Osteoblast (primary cell): ENCODE data around the gene GTF3C4. TPM values are rescaled to one million over a fixed set of nuclear protein-coding genes. Genes with fewer than 3 reads are reported as not detected.
A peak's percentile ranks its signal among the peaks of the same experiment; 100 is the strongest.

Source experiments
- DNase-seq: peaks from one replicate; pipeline ENCODE4 v3.0.0; 2011; ENCODE audit warnings: low spot score, mixed read lengths; ENCODE audit not compliant: insufficient read length; ENCODE audit errors: missing footprints
- H2AFZ ChIP-seq: 2 replicates; pipeline ENCODE4 v1.6.0; 2011; ENCODE audit warnings: mild to moderate bottlenecking, low read length
- H3K27ac ChIP-seq: 2 replicates; pipeline ENCODE4 v1.5.1; 2011; ENCODE audit warnings: mild to moderate bottlenecking, low read depth, low read length, moderate library complexity
- H3K27me3 ChIP-seq: 2 replicates; pipeline ENCODE4 v1.6.0; 2012; ENCODE audit warnings: mild to moderate bottlenecking, control low read depth, inconsistent platforms, low read length, moderate library complexity; ENCODE audit not compliant: insufficient read depth
- H3K36me3 ChIP-seq: 2 replicates; pipeline ENCODE4 v1.5.1; 2011; ENCODE audit warnings: mild to moderate bottlenecking, low read length, control low read depth, moderate library complexity; ENCODE audit not compliant: insufficient read depth
- H3K4me1 ChIP-seq: 2 replicates; pipeline ENCODE4 v1.5.1; 2011; ENCODE audit warnings: mild to moderate bottlenecking, low read length, control low read depth, moderate library complexity; ENCODE audit not compliant: insufficient read depth
- H3K4me2 ChIP-seq: 2 replicates; pipeline ENCODE4 v1.6.0; 2011; ENCODE audit warnings: mild to moderate bottlenecking, low read length; ENCODE audit not compliant: insufficient read depth
- H3K4me3 ChIP-seq: fragments of 200-600 bp; sonication (generic); 3 replicates; pipeline ENCODE4 v1.5.1; 2012; ENCODE audit warnings: mild to moderate bottlenecking, low read length, inconsistent platforms; ENCODE audit not compliant: insufficient read depth
- H3K79me2 ChIP-seq: 2 replicates; pipeline ENCODE4 v1.6.0; 2012; ENCODE audit warnings: mild to moderate bottlenecking, low read length, control low read depth, inconsistent platforms; ENCODE audit not compliant: insufficient read depth
- H3K9me3 ChIP-seq: 2 replicates; pipeline ENCODE4 v1.5.1; 2011; ENCODE audit warnings: low read depth, low read length, control low read depth
- H4K20me1 ChIP-seq: 2 replicates; pipeline ENCODE4 v1.6.0; 2012; ENCODE audit warnings: mild to moderate bottlenecking, low read length, control low read depth; ENCODE audit not compliant: insufficient read depth
- CTCF ChIP-seq: IDR thresholded peaks from 2 replicates; pipeline ENCODE4 v1.5.1; 2011; ENCODE audit warnings: mild to moderate bottlenecking, low read depth, low read length, moderate library complexity; ENCODE audit errors: extremely low read depth
- total RNA-seq: library from RNA; depleted of rRNA; stranded (reverse); fragments of >200 nt; gene quantifications from 2 replicates; pipeline ENCODE4 v1.2.3, GENCODE V29; 2012

The GTF3C4 gene
- total RNA-seq, 1 donor = 21.7 TPM

- no peaks in the 10 kb centered on the region for H3K9me3 ChIP-seq
- peaks cover 30% of the 10 kb centered on the region for H3K4me1 ChIP-seq
- H3K4me3 ChIP-seq = no peak overlapping the region
- peaks cover 3% of the 10 kb centered on the region for H4K20me1 ChIP-seq
- H3K27me3 ChIP-seq = no peaks in the 10 kb centered on the region
- H3K36me3 ChIP-seq = peaks cover 67% of the 10 kb centered on the region
- H2AFZ ChIP-seq = no peak overlapping the region
- no peak overlapping the region for H3K4me2 ChIP-seq
- no peak for TF ChIP-seq CTCF
- H3K79me2 ChIP-seq = no peaks in the 10 kb centered on the region
- no peak for DNase-seq
- H3K27ac ChIP-seq = peak overlapping the region; percentile 91
These were observed 22.0 kb upstream of the GTF3C4 start for GRCh38 chr9:132648283-132648682.

- TF ChIP-seq CTCF = no peak
- no peak for DNase-seq
- H2AFZ ChIP-seq = no peak overlapping the region
These were observed 21.6 kb upstream of the GTF3C4 start for GRCh38 chr9:132648685-132649084.

GRCh38 chr9:132651259-132651658 is 19.0 kb upstream of the GTF3C4 start:
- H3K27me3 ChIP-seq = no peaks in the 10 kb centered on the region
- no peaks in the 10 kb centered on the region for H3K9me3 ChIP-seq
- peak overlapping the region; percentile 84 for H3K27ac ChIP-seq
- DNase-seq = peak; percentile 66
- TF ChIP-seq CTCF = peak; percentile 78
- H3K4me3 ChIP-seq = no peak overlapping the region
- no peak overlapping the region for H2AFZ ChIP-seq
- peaks cover 3% of the 10 kb centered on the region for H4K20me1 ChIP-seq
- H3K4me1 ChIP-seq = peaks cover 30% of the 10 kb centered on the region
- H3K79me2 ChIP-seq = no peaks in the 10 kb centered on the region
- peaks cover 43% of the 10 kb centered on the region for H3K36me3 ChIP-seq
- H3K4me2 ChIP-seq = peak overlapping the region; percentile 43

More at GRCh38 chr9:132648685-132649084, 21.6 kb upstream of the GTF3C4 start:
- H3K4me1 ChIP-seq = peaks cover 30% of the 10 kb centered on the region
- no peak overlapping the region for H3K4me3 ChIP-seq
- no peaks in the 10 kb centered on the region for H3K79me2 ChIP-seq
- no peaks in the 10 kb centered on the region for H3K27me3 ChIP-seq
- H4K20me1 ChIP-seq = peaks cover 3% of the 10 kb centered on the region
- peaks cover 63% of the 10 kb centered on the region for H3K36me3 ChIP-seq
- no peaks in the 10 kb centered on the region for H3K9me3 ChIP-seq
- peak overlapping the region; percentile 91 for H3K27ac ChIP-seq
- H3K4me2 ChIP-seq = no peak overlapping the region

- peaks cover 3% of the 10 kb centered on the region for H4K20me1 ChIP-seq
- no peak for TF ChIP-seq CTCF
- H3K27ac ChIP-seq = no peak overlapping the region
- H3K4me3 ChIP-seq = no peak overlapping the region
- H3K36me3 ChIP-seq = peaks cover 37% of the 10 kb centered on the region
- H3K27me3 ChIP-seq = no peaks in the 10 kb centered on the region
- H3K4me2 ChIP-seq = no peak overlapping the region
- H3K79me2 ChIP-seq = peaks cover 3% of the 10 kb centered on the region
- H2AFZ ChIP-seq = no peak overlapping the region
- H3K9me3 ChIP-seq = no peaks in the 10 kb centered on the region
- H3K4me1 ChIP-seq = peaks cover 5% of the 10 kb centered on the region
- DNase-seq = no peak
These were observed 14.0 kb upstream of the GTF3C4 start for GRCh38 chr9:132656299-132656698.
